CD4-positive, alpha-beta T cell treated with Interleukin-17A for 4 hours (primary cell): ENCODE measurements around the gene CDK19.
"Not testable (repeated sequence)": the region's sequence is repeated elsewhere in the genome, so short reads cannot be mapped to it uniquely, and the experiment has no call there.

Experiments
- DNase-seq: peaks from one replicate; pipeline ENCODE4 v3.0.0-alpha.2; 2020; ENCODE audit warnings: mixed read lengths

CDK19 gene

DNA sequence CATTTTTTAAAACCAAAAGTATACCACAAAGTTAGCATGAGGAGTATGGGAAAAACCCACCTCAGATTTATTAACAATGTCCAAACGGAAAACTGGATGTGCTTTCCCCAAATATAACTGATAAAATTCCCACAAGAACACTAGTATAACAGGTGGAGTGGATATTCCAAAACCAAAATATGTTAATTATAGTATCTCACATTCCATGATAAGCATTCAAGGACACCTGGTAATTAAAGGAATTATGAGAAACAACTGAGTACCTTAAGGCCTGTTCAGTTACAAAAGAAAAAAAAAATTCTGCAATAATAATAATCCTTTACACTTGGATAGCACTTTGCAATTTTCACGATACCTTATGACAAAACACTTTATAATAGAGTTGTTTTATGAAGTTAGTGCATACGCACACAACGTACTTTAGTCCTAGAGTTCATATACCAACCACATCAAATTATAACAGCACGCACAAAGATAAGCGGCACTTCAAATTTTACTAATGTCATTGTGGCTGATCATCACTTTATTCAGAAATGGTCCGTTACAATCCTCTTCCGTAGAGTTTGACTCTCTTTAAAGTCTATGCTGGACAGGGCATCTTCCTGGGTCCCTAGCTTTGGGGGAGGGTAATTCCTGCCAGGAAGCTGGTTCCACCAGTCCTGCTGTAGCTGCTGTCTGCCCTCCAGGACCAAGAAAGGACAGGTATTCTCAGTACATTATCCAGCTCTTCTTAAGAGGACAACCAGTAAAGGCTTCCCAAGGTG lies 1.7 kb downstream of the CDK19 start:
- no peak for DNase-seq

DNA sequence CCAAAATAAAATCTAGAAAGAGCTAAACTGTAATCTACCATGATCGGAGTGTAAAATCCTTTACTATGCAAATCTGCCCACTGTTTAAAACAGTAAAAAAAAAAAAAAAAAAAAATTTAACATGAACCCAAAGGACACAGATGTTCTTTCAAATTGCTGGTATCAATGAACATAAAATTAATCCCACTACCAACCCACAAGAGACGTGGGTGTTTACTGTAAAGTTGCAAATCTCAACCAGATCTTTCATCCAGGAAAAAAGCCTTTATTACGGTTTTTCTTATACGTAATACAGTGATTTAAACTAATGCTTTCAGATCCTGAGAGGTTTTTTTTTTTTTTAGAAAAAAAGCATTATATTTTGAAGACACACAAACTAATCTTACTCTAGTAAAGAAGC lies 2.5 kb downstream of the CDK19 start:
- no peak for DNase-seq

- DNase-seq = no peak
These were observed 4.2 kb downstream of the CDK19 start for GRCh38 chr6:110810896-110811586.

DNA sequence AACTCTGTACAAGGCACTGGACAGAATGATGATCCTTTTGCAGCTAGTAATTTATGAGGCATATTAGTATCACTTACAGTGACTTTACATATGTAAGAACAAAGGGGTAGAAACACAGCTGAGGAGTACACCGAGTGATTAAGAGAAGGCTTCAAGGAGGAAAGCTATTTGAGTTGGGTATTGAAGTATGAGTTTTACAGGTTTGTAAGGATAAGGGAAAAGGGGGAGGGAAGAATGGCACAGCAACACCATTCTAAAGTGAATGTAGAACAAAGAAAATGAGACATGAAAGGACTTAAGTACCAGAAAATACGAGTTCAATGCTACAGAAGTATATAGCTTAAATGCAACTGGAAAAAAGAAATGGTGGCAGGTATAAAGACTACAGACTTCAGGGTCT lies 5.5 kb downstream of the CDK19 start:
- DNase-seq = no peak

DNA sequence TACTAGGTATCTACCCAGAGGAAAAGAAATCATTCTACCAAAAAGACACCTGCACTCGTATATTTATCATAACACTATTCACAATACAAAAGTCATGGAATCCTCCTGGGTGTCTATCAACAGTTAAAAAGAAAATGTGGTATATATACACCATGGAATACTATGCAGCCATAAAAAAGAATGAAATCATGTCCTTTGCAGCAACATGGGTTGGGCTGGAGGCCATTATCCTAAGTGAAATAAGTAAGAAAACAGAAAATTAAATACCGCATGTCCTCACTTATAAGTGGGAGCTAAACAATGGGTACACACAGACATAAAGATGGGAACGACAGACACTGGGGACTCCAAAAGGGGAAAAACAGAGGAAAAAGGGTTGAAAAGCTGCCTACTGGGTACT lies 13.1 kb downstream of the CDK19 start:
- DNase-seq = not testable (repeated sequence)

- DNase-seq = no peak
These were observed 14.5 kb downstream of the CDK19 start for GRCh38 chr6:110800839-110801196.

- DNase-seq = no peak
These were observed 15.0 kb downstream of the CDK19 start for GRCh38 chr6:110800196-110800838.

- no peak for DNase-seq
These were observed 15.6 kb downstream of the CDK19 start for GRCh38 chr6:110799655-110800054.

DNA sequence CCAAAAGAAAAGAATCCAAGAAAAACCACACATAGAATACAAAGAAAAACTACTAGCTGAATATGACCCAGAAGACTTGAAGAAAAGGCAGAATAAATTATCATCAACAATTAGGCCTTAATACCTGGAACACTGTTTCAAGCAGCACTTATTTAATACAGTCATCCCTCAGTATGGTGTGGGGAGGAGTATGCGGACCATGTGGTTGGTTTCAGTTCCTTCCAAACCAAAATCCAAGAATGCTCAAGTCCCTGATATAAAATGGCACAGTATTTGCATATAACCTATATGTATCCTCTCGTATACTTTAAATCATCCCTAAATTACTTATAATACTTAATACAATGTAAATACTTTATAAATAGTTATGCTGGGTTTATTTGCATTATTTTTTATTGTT lies 16.1 kb downstream of the CDK19 start:
- DNase-seq = no peak

DNA sequence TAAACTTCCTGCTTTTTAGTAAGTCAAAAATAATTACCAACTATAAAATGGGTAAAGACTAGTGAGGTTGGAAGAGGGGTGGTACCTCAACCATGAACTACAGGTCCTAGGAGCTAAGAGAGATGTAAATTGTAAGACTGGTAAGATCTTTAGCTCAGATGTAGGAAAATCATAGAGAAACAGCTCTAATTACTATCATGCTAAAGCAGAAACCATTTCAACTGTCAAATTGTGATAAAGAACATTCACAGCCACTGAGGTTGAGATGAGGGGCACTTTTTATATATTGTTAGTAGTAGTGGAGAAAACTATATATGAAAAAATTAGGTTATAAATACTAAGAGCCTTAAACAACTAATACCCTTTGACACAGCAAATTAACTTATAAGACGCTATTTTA lies 20.0 kb downstream of the CDK19 start:
- DNase-seq = no peak

DNA sequence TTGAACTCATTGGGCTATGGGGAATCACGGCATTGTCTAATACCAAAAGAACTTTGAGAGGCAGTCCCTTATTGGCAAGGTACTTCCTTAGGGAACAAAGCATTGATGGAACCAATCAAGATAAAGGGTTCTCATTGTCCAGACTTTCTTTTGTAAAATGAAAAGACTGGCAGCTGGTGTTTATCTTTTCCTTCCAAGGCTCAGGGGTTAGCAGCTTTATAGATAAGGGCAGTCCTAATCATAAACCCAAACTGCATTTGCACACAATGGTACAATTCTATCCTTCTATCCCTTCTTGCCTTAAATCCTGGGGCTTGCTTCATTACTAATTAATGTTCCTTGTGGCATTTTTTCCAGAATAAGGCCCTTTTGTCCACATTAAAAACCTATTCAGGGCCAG lies 28.6 kb downstream of the CDK19 start:
- no peak for DNase-seq

DNA sequence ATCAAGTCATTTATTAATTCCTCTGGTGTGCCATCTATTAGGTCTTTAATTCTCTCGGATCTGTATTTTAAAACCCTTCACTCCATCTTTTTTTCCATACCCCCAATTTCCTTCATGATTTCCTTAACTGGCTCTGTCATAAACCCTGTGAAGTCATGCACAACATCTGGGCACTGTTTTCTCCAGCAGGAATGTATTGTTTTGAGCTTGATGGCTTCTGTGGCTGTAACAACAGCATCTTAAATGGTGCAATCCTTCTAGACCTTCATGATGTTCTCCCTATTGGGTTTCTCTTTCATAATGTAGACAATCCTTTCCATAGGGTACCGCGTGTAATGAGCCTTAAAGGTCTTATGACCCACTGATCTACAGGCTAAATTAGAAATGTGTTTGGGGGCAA lies 29.0 kb downstream of the CDK19 start:
- no peak for DNase-seq

DNA sequence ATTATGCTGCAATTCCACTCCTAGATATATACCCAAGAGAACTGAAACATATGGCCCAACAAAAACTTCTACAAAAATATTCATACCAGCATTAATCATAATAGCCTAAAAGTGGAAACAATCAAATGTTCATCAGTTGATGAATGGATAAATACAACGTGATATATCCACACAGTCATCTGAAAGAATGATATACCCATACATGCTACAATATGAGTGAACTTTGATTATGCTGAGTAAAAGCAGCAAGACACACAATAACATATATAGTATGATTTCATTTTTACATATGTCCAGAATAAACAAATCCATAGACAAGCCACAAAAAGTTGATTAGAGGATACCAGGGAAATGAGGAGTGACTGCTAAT lies 30.7 kb downstream of the CDK19 start:
- no peak for DNase-seq

GRCh38 chr6:110781522-110782214 lies 33.6 kb downstream of the CDK19 start:
- DNase-seq = no peak

DNA sequence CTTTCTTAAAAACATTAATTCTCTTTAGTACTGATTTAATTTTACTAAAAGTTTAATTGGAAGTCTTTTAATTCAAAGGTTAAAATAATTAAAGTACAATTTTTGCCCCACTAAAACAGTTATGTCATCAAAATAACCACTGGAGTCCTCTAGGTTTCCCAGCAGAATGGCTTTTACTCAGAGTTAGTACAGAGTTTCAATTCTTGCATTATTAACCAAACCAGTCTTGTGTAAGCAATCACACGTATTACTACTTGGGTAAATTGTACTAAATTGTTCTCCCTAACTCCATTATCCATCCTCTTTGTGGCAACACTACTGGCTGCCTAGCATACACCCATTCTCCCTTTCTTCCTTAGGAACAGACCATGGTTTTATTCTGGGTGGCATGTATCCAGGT lies 36.9 kb downstream of the CDK19 start:
- no peak for DNase-seq

- no peak for DNase-seq
These were observed 37.6 kb downstream of the CDK19 start for GRCh38 chr6:110777636-110778035.

- DNase-seq = no peak
These were observed 38.9 kb downstream of the CDK19 start for GRCh38 chr6:110776413-110776812.

DNA sequence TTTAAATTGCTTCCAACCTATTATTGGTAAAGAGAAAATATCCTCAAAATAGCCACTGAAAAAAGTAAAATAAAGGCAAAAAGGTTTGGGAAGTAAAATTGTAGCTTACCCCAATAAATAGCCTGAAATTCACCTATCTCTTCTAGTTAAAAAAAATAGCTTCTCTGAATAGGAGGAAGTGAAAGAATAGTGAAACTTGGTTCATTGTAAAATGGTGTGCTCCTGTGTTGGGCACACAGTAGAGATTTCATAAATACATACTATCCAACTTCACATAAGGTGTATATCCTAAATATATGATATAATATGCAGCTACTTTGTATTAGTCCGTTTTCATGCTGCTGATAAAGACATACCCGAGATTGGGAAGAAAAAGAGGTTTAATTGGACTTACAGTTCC lies 45.3 kb downstream of the CDK19 start:
- DNase-seq = no peak

DNA sequence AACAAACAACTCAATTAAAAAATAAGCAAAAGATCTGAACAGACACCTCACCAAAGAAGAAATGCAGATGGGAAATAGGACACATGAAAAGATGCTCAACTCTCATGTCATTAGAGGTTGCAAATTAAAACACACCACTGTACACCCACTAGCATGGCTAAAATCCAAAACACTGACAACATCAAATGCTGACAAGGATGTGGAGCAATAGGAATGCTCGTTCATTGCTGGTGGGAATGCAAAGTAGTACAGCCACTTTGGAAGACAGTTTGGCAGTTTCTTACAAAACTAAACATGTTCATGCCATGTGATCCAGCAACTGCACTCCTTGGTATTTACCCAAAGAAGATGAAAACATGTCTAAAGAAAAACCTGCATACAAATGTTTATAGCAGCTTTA lies 47.2 kb downstream of the CDK19 start:
- no peak for DNase-seq

- DNase-seq = no peak
These were observed 53.9 kb downstream of the CDK19 start for GRCh38 chr6:110761371-110761770.

- DNase-seq = no peak
These were observed 54.7 kb downstream of the CDK19 start for GRCh38 chr6:110760589-110760988.

DNA sequence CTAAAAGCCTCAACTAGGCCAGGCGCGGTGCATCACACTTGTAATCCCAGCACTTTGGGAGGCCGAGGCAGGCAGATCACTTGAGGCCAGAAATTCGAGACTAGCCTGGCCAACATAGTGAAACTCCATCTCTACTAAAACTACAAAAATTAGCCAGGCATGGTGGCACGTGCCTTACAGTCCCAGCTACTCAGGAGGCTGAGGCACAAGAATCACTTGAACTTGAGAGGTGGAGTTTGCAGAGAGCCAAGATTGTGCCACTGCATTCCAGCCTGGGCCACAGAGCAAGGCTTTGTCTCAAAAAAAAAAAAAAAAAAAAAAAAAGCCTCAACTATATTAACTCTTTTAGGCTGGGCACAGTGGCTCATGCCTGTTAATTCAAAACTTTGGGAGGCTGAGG lies 55.2 kb downstream of the CDK19 start:
- not testable (repeated sequence) for DNase-seq

DNA sequence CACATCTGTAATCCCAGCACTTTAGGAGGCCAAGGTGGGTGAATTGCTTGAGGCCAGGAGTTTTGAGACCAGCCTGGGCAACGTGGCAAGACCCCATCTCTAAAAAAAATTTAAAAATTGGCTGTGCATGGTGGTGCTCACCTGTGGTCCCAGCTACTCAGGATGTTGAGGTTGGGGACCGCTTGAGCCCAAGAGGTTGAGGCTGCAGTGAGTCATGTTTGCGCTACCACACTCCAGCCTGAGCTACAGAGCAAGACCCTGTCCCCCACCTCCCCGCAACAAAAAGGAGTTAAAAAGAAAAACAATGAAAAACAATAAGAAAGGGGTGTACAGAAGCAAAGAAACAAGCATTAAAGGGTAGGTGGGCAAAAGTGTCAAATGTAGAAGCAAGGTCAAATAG lies 57.3 kb downstream of the CDK19 start:
- DNase-seq = no peak

- no peak for DNase-seq
These were observed 58.5 kb downstream of the CDK19 start for GRCh38 chr6:110756817-110757216.
